ENCODE results near the gene KIF22. TPM values are rescaled to one million over a fixed set of nuclear protein-coding genes. Genes with fewer than 3 reads are reported as not detected.
"Not testable (repeated sequence)": the region's sequence is repeated elsewhere in the genome, so short reads cannot be mapped to it uniquely, and the experiment has no call there.

KIF22 gene
- total RNA-seq, 1 experiment from 2014 or later = 111 TPM

DNA sequence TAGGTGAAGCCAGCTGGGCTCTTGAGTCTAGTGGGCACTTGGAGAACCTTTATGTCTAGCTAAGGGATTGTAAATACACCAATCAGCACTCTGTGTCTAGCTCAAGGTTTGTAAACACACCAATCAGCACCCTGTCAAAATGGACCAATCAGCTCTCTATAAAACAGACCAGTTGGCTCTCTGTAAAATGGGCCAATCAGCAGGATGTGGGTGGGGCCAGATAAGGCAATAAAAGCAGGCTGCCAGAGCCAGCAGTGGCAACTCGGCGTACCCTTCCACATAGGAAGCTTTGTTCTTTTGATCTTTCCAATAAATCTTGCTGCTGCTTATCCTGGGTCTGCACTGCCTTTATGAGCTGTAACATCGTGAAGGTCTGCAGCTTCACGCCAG lies 41.8 kb upstream of the KIF22 start:
- ATAC-seq; H3K27ac ChIP-seq (ENCODE audit: low read length); in situ Hi-C loops (cut with HindIII; ENCODE audit: low pct_unique_long_range_greater_than_20kb, low sequenced_read_pairs); BruUV-seq (replicated peaks); intact Hi-C loops (cut with micrococcal nuclease; ENCODE audit: unreplicated experiment); H3K27me3 ChIP-seq (ENCODE audit: control insufficient read depth, insufficient read depth, low read length); POLR2A ChIA-PET; H3K4me3 ChIP-seq (ENCODE audit: low read depth in 2 of 2, low read length in 2 of 2); H3K9me3 ChIP-seq (ENCODE audit: control insufficient read depth, insufficient read depth, low read depth, low read length); H3K4me1 ChIP-seq (ENCODE audit: control insufficient read depth, insufficient read depth, low read length); DNase-seq (ENCODE audit: low read depth, low spot score); CTCF ChIA-PET; H3K36me3 ChIP-seq (ENCODE audit: control insufficient read depth, insufficient read depth, low read length): not testable (repeated sequence)

DNA sequence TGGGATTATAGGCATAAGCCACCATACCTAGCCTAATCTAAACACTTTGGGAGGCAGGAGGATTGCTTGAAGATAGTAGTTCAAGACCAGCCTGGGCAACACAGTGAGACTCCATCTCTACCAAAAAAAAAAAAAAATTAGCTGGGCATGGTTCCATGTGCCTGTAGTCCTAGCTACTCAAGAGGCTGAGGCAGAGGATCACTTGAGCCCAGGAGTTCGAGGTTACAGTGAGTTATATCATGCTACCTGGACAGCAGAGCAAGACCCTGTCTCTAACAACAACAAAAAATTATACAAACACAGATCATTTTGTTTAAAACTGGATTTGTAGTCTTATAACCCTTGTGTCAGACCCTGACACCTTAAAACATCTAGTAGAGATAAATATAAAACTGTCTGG lies 37.0 kb upstream of the KIF22 start:
- POLR2A ChIA-PET = no interaction called here
- Histone ChIP-seq H3K4me1 (ENCODE audit: control insufficient read depth, insufficient read depth, low read length) (no peaks in the 10 kb centered on the region), H3K27ac (ENCODE audit: low read length) (no peak overlapping the region), H3K9me3 (ENCODE audit: control insufficient read depth, insufficient read depth, low read depth, low read length) (no peaks in the 10 kb centered on the region), H3K27me3 (ENCODE audit: control insufficient read depth, insufficient read depth, low read length) (no peaks in the 10 kb centered on the region), H3K36me3 (ENCODE audit: control insufficient read depth, insufficient read depth, low read length) (no peaks in the 10 kb centered on the region), H3K4me3 (ENCODE audit: low read depth in 2 of 2, low read length in 2 of 2) (no peak overlapping the region)
- intact Hi-C loops (cut with micrococcal nuclease; ENCODE audit: unreplicated experiment) = no loop called here
- DNase-seq (ENCODE audit: low read depth, low spot score) (no peak), ATAC-seq (no peak)
- TF ChIP-seq TCF7L2 (IDR thresholded peaks at IDR 0.05; ENCODE audit: low read depth, low read length) (no peak), SIN3A (IDR thresholded peaks at IDR 0.05; ENCODE audit: borderline replicate concordance, insufficient read depth, low read depth, low read length) (no peak), REST (IDR thresholded peaks at IDR 0.05; ENCODE audit: insufficient read depth in 1 of 2, low read depth in 2 of 2, low read length in 1 of 2) (no peak), POLR2AphosphoS5 (IDR thresholded peaks at IDR 0.05; ENCODE audit: low read depth, low read length) (no peak), CTCF (IDR thresholded peaks at IDR 0.05) (no peak)
- CTCF ChIA-PET = no interaction called here
- in situ Hi-C loops (cut with HindIII; ENCODE audit: low pct_unique_long_range_greater_than_20kb, low sequenced_read_pairs) = no loop called here
- no TSS peak for BruUV-seq (replicated peaks)

DNA sequence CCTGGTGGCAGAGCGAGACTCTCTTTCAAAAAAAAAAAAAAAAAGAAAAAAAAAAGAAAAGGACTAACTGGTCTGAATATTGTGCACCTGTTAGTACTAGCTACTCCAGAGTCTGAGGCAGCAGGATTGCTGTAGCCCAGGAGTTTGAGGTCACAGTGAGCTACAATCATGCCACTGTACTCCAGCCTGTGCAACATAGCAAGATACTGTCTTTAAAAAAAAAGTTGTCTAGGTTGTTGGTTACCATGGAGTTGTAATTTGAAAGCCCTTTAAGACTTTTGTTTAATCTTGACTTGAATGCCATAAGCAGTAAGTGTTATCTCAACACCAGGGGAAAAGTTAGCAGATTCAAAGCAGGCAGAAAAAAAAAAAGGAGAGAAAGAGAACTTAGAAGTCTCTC lies 33.9 kb upstream of the KIF22 start:
- H3K9me3 ChIP-seq (ENCODE audit: control insufficient read depth, insufficient read depth, low read depth, low read length) = no peaks in the 10 kb centered on the region
- H3K27ac ChIP-seq (ENCODE audit: low read length) = no peak overlapping the region
- DNase-seq (ENCODE audit: low read depth, low spot score) = no peak
- in situ Hi-C loops (cut with HindIII; ENCODE audit: low pct_unique_long_range_greater_than_20kb, low sequenced_read_pairs) (no loop called here), intact Hi-C loops (cut with micrococcal nuclease; ENCODE audit: unreplicated experiment) (no loop called here)
- no peaks in the 10 kb centered on the region for H3K36me3 ChIP-seq (ENCODE audit: control insufficient read depth, insufficient read depth, low read length)
- ATAC-seq = no peak
- TF ChIP-seq POLR2AphosphoS5 (IDR thresholded peaks at IDR 0.05; ENCODE audit: low read depth, low read length) (no peak), TCF7L2 (IDR thresholded peaks at IDR 0.05; ENCODE audit: low read depth, low read length) (no peak), CTCF (IDR thresholded peaks at IDR 0.05) (no peak), SIN3A (IDR thresholded peaks at IDR 0.05; ENCODE audit: borderline replicate concordance, insufficient read depth, low read depth, low read length) (no peak), REST (IDR thresholded peaks at IDR 0.05; ENCODE audit: insufficient read depth in 1 of 2, low read depth in 2 of 2, low read length in 1 of 2) (no peak)
- H3K4me1 ChIP-seq (ENCODE audit: control insufficient read depth, insufficient read depth, low read length) = no peaks in the 10 kb centered on the region
- POLR2A ChIA-PET = no interaction called here
- H3K4me3 ChIP-seq (ENCODE audit: low read depth in 2 of 2, low read length in 2 of 2) = no peak overlapping the region
- no peaks in the 10 kb centered on the region for H3K27me3 ChIP-seq (ENCODE audit: control insufficient read depth, insufficient read depth, low read length)
- no TSS peak for BruUV-seq (replicated peaks)
- CTCF ChIA-PET = no interaction called here

- DNase-seq (ENCODE audit: low read depth, low spot score); H3K36me3 ChIP-seq (ENCODE audit: control insufficient read depth, insufficient read depth, low read length); CTCF ChIA-PET; H3K4me1 ChIP-seq (ENCODE audit: control insufficient read depth, insufficient read depth, low read length); POLR2A ChIA-PET; intact Hi-C loops (cut with micrococcal nuclease; ENCODE audit: unreplicated experiment); H3K27ac ChIP-seq (ENCODE audit: low read length); in situ Hi-C loops (cut with HindIII; ENCODE audit: low pct_unique_long_range_greater_than_20kb, low sequenced_read_pairs); BruUV-seq (replicated peaks); H3K27me3 ChIP-seq (ENCODE audit: control insufficient read depth, insufficient read depth, low read length); ATAC-seq; H3K9me3 ChIP-seq (ENCODE audit: control insufficient read depth, insufficient read depth, low read depth, low read length); H3K4me3 ChIP-seq (ENCODE audit: low read depth in 2 of 2, low read length in 2 of 2): not testable (repeated sequence)
Observed at GRCh38 chr16:29757086-29757485, 33.5 kb upstream of the KIF22 start.
